Upper lobe of left lung (tissue), 6 donors: ENCODE data around the gene IGSF11. TPM values are rescaled to one million over a fixed set of nuclear protein-coding genes. Genes with fewer than 3 reads are reported as not detected.

Experiments
- ATAC-seq, 2 donors: fragments of 200-7000 bp; cut with Tn5 transposase; one replicate each; pipeline ENCODE4 v1.9.1; 2022; ENCODE audit warnings: mild to moderate bottlenecking in 2 of 2, moderate library complexity in 2 of 2; ENCODE audit not compliant: low FRiP score in 2 of 2
- DNase-seq, 2 donors: peaks; one replicate each; pipeline ENCODE4 v3.0.0-alpha.2; 2019 to 2020
- H3K27ac ChIP-seq, 4 donors: fragments of 200-600 bp; sonication (generic); one replicate each; pipeline ENCODE4 v1.5.1; 2016 to 2019
- H3K27me3 ChIP-seq, 4 donors: fragments of 200-600 bp; sonication (generic); one replicate each; pipeline ENCODE4 v1.5.1; 2017 to 2019
- H3K36me3 ChIP-seq, 4 donors: fragments of 200-600 bp; sonication (generic); one replicate each; pipeline ENCODE4 v1.5.1; 2016 to 2019
- H3K4me1 ChIP-seq, 4 donors: fragments of 200-600 bp; sonication (generic); one replicate each; pipeline ENCODE4 v1.5.1; 2018 to 2019
- H3K4me3 ChIP-seq, 4 donors: fragments of 200-600 bp; sonication (generic); one replicate each; pipeline ENCODE4 v1.5.1; 2017 to 2019; ENCODE audit warnings: mild to moderate bottlenecking in 2 of 4, moderate library complexity in 1 of 4
- H3K9me3 ChIP-seq, 4 donors: fragments of 200-600 bp; sonication (generic); one replicate each; pipeline ENCODE4 v1.5.1; 2018 to 2019
- EP300 ChIP-seq, 4 donors: sonication (generic); formaldehyde crosslinking; IDR thresholded peaks; one replicate each; pipeline ENCODE4 v1.5.1; 2017; ENCODE audit warnings: antibody characterized with exemption in 4 of 4, control low read depth in 2 of 4
- POLR2A ChIP-seq, 4 donors: fragments of 450-650 bp; IDR thresholded peaks; one replicate each; pipeline ENCODE4 v1.5.1; 2016 to 2017; ENCODE audit warnings: antibody characterized with exemption in 4 of 4, mild to moderate bottlenecking in 2 of 4
- POLR2AphosphoS5 ChIP-seq, 2 donors: sonication (generic); formaldehyde crosslinking; IDR thresholded peaks; one replicate each; pipeline ENCODE4 v1.5.1; 2017; ENCODE audit warnings: antibody characterized with exemption in 2 of 2
- WGBS, 2 donors: methylation state at CpG; one replicate each; pipeline ENCODE4 v1.1.5; 2017 to 2018; 5-methylcytosine and 5-hydroxymethylcytosine counted together
- total RNA-seq, 6 donors: library from RNA; depleted of rRNA in 4 of 6; stranded (reverse); fragments of >200 nt in 4 of 6; gene quantifications; one replicate each; pipeline versions ENCODE4 v1.1.0 to v1.2.1, GENCODE V29; 2016 to 2021
- TF ChIP-seq, protein P1 (sequence below), 6 experiments: fragments of 450-650 bp in 4 of 6; fragments of 200-600 bp in 2 of 6; sonication (generic) in 2 of 6; IDR thresholded peaks; one replicate each; pipeline ENCODE4 v1.5.1; 2016 to 2019; ENCODE audit warnings: antibody characterized with exemption in 6 of 6
- donor health status: DM: no; HTN: no; CAD: no; lungs with moderate emphysema.
- donor health status: DM: no; HTN: yes; CAD: no; lungs with severe emphysema.

Gene IGSF11
- total RNA-seq, 6 donors from 2014 or later: 0.11 to 0.71 (median 0.14) TPM; not detected in 3

DNA sequence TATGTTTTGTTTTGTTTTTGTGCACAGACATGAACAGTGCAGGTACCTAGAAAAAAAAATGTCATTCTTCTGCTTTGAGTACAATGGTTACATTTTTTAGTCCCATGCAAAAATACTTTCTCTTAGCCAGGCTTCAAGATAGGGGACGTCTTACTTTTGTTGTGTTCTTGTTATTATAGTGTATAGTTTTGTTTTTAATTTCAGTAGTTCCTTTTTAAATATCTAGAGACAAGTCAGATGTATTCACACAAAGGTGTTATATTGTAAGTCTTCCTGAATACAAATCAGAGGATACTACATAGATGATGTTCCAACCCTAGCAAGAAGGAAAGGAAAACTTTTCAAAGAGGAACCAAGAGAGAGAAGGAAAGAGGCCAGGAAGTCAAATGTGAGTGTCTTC, 28.8 kb upstream of the IGSF11 start:
- Histone ChIP-seq H3K4me3 (no peak overlapping the region), H3K27ac (no peak overlapping the region), H3K36me3 (no peaks in the 10 kb centered on the region), H3K4me1 (no peaks in the 10 kb centered on the region), H3K27me3 (no peaks in the 10 kb centered on the region), H3K9me3 (no peaks in the 10 kb centered on the region)
- TF ChIP-seq POLR2AphosphoS5 (IDR thresholded peaks at IDR 0.05): no peak
- no peak for TF ChIP-seq POLR2A (IDR thresholded peaks at IDR 0.05)
- TF ChIP-seq EP300 (IDR thresholded peaks at IDR 0.05): no peak
- TF ChIP-seq, protein P1, sequence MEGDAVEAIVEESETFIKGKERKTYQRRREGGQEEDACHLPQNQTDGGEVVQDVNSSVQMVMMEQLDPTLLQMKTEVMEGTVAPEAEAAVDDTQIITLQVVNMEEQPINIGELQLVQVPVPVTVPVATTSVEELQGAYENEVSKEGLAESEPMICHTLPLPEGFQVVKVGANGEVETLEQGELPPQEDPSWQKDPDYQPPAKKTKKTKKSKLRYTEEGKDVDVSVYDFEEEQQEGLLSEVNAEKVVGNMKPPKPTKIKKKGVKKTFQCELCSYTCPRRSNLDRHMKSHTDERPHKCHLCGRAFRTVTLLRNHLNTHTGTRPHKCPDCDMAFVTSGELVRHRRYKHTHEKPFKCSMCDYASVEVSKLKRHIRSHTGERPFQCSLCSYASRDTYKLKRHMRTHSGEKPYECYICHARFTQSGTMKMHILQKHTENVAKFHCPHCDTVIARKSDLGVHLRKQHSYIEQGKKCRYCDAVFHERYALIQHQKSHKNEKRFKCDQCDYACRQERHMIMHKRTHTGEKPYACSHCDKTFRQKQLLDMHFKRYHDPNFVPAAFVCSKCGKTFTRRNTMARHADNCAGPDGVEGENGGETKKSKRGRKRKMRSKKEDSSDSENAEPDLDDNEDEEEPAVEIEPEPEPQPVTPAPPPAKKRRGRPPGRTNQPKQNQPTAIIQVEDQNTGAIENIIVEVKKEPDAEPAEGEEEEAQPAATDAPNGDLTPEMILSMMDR (IDR thresholded peaks at IDR 0.05): no peak
- DNase-seq (no peak), ATAC-seq (no peak)
- 44 to 54% methylated on average over 1 of the region's 1 CpG for WGBS, 2 donors

DNA sequence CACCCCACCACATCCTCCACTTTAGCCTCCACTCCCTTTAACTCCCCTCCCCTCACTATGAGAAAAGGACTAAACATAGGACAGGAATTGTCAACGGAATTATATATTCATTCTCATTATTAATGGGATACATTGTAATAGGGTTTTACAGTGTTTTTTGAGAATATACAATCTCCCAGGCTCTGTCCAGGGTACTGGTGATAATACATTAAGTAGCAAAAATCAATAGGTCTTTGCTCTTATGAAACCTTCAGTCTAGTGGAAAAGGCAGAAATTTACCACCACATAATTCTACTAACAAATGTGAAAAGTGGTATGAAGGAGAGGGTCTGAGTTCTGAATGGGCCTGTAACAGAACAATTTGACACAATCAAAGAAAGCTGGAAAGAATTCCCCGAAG, 28.2 kb upstream of the IGSF11 start:
- no peak for TF ChIP-seq POLR2AphosphoS5 (IDR thresholded peaks at IDR 0.05)
- TF ChIP-seq, protein P1 (IDR thresholded peaks at IDR 0.05): no peak
- no peak for TF ChIP-seq POLR2A (IDR thresholded peaks at IDR 0.05)
- TF ChIP-seq EP300 (IDR thresholded peaks at IDR 0.05): no peak
- H3K27me3 ChIP-seq: no peaks in the 10 kb centered on the region
- no peaks in the 10 kb centered on the region for H3K9me3 ChIP-seq
- no peak for ATAC-seq
- H3K4me1 ChIP-seq: no peaks in the 10 kb centered on the region
- H3K4me3 ChIP-seq: no peak overlapping the region
- no peak for DNase-seq
- H3K36me3 ChIP-seq: no peaks in the 10 kb centered on the region
- 79 to 85% methylated on average over 2 of the region's 2 CpGs for WGBS, 2 donors
- H3K27ac ChIP-seq: no peak overlapping the region

DNA sequence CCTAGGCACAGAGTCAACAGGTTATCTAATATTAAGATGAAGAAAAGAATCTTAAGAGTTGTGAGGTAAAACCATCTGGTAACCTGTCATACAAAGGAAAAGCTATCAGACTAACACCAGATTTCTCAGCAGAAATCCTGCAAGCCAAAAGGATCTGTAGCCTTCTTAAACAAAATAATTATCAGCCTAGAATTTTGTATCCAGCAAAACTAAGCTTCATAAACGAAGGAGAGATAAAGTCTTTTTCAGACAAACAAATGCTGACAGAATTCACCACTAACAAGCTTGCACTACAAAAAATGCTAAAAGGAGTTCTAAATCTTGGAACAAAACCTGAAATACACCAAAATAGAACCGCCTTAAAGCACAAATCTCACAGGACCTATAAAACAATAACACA, 9.9 kb upstream of the IGSF11 start:
- Histone ChIP-seq H3K4me1 (no peaks in the 10 kb centered on the region), H3K27ac (no peak overlapping the region), H3K9me3 (no peaks in the 10 kb centered on the region), H3K4me3 (no peak overlapping the region), H3K36me3 (no peaks in the 10 kb centered on the region), H3K27me3 (no peaks in the 10 kb centered on the region)
- DNase-seq: no peak
- no peak for ATAC-seq
- 70 to 81% methylated on average over 2 of the region's 2 CpGs for WGBS, 2 donors
- TF ChIP-seq, protein P1 (IDR thresholded peaks at IDR 0.05): no peak
- TF ChIP-seq POLR2AphosphoS5 (IDR thresholded peaks at IDR 0.05) (no peak), POLR2A (IDR thresholded peaks at IDR 0.05) (no peak), EP300 (IDR thresholded peaks at IDR 0.05) (no peak)

DNA sequence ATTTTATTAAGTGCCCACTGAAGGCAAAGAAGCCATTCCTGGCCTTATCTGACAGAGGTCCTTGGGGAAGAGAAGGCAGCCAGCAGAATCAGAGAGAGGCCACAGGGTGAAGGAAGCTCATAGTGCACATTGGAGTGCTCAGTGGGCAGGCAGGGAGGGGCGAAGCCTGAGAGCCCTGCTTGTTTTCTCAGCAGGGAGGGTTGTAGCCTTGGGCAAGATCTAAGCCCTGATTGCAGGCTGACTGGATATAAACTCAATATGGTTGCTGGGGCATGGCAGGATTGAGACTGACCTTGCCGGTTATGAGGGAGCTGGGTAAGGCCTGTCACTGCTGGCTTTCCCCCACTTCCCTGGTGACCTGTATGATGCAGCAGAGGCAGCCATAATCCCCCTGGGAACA, 7.5 kb upstream of the IGSF11 start:
- DNase-seq: no peak

DNA sequence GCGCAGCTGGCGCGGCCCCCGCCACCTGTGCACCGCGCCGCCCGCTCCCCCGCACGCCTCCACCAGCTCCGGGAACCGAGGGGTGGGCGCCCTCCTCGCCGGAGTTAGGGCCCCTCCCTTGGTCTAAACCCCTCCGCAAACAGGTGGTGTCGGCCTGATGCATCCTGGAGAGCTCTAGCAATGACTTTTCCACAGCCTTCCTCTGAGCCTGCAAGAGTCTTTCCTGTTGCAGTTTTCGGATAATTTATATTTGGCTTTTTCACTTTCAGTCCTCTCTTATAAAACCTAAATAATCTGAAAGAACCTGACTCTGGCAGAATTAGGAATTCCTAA, 334 bp upstream of the IGSF11 start:
- H3K27me3 ChIP-seq: peaks cover 0 to 14% (median 0%) of the 10 kb centered on the region in 4 donors

More for the DNA sequence above, 7.5 kb upstream of the IGSF11 start:
- no peak for ATAC-seq
- H3K9me3 ChIP-seq: no peaks in the 10 kb centered on the region
- no peaks in the 10 kb centered on the region for H3K4me1 ChIP-seq
- TF ChIP-seq, protein P1 (IDR thresholded peaks at IDR 0.05): no peak
- TF ChIP-seq POLR2AphosphoS5 (IDR thresholded peaks at IDR 0.05): no peak
- TF ChIP-seq POLR2A (IDR thresholded peaks at IDR 0.05): no peak
- no peak for TF ChIP-seq EP300 (IDR thresholded peaks at IDR 0.05)
- H3K27me3 ChIP-seq: no peaks in the 10 kb centered on the region
- H3K27ac ChIP-seq: no peak overlapping the region
- WGBS, 2 donors: 89 to 90% methylated on average over 2 of the region's 2 CpGs
- no peak overlapping the region for H3K4me3 ChIP-seq
- H3K36me3 ChIP-seq: no peaks in the 10 kb centered on the region

More for the DNA sequence above, 334 bp upstream of the IGSF11 start:
- WGBS, 2 donors: 1% methylated on average over 11 to 14 of the region's 18 CpGs
- Histone ChIP-seq H3K4me1 (peaks cover 4 to 15% (median 6%) of the 10 kb centered on the region in 4 donors), H3K9me3 (no peaks in the 10 kb centered on the region), H3K27ac (no peak overlapping the region), H3K36me3 (no peaks in the 10 kb centered on the region), H3K4me3 (peak overlapping the region in 3 of 4 donors; percentile 46 to 67 (median 65))
- TF ChIP-seq, protein P1 (IDR thresholded peaks at IDR 0.05): peak in 1 of 6 experiments; percentile 19
- TF ChIP-seq POLR2AphosphoS5 (IDR thresholded peaks at IDR 0.05): no peak
- TF ChIP-seq POLR2A (IDR thresholded peaks at IDR 0.05): no peak
- DNase-seq (no peak), ATAC-seq (no peak)
